ENCODE data around the gene MAP2K7. TPM values are rescaled to one million over a fixed set of nuclear protein-coding genes. Genes with fewer than 3 reads are reported as not detected.

Gene MAP2K7
- total and polyA plus RNA-seq, 2 of the 4 experiments (the other 2 are of a cell fraction), result 4.1 to 15.6 TPM

GRCh38 chr19:7953576-7953975, 49.9 kb downstream of the MAP2K7 start:
- ChIA-PET POLR2A (ENCODE audit: unreplicated experiment) (no interaction called here), CTCF (interaction anchor here (0.9 kb wide), 1 partner anchor 48 kb away, joined by 4 read pairs; no protein-coding TSS in a partner anchor)

More at GRCh38 chr19:7953576-7953975, 49.9 kb downstream of the MAP2K7 start:
- Histone ChIP-seq H3K23ac (ENCODE audit: low read depth, low read length) (no peak overlapping the region), H4K91ac (ENCODE audit: insufficient read depth, low read depth, low read length) (no peak overlapping the region), H2BK5ac (ENCODE audit: low read depth, low read length, poor library complexity, severe bottlenecking) (no peak overlapping the region), H2BK20ac (ENCODE audit: low read depth, low read length) (no peak overlapping the region), H3K14ac (replicated peaks; ENCODE audit: low read depth, low read length) (no peak overlapping the region), H2BK15ac (ENCODE audit: low read depth, low read length) (no peak overlapping the region), H3K27ac (ENCODE audit: insufficient read depth, low read length) (no peak overlapping the region), H3K9me3 (ENCODE audit: control insufficient read depth, insufficient read depth, low read length) (no peaks in the 10 kb centered on the region), H4K5ac (ENCODE audit: low read depth, low read length) (no peak overlapping the region), H3K27me3 (ENCODE audit: control insufficient read depth, insufficient read depth, low read length) (no peaks in the 10 kb centered on the region), H3K4me3 (ENCODE audit: insufficient read depth, low read depth, low read length) (no peak overlapping the region), H2AFZ (replicated peaks; ENCODE audit: low read length, poor library complexity) (no peak overlapping the region), H3K4me2 (ENCODE audit: low read depth, low read length) (no peak overlapping the region), H3K4ac (ENCODE audit: low read depth, low read length) (no peak overlapping the region), H3K4me1 (ENCODE audit: control insufficient read depth, insufficient read depth, low read length) (no peaks in the 10 kb centered on the region; the same call in 1 of the 2 replicates), H3K9me1 (ENCODE audit: insufficient read depth, low read length) (no peaks in the 10 kb centered on the region), H3K9ac (ENCODE audit: low read depth, low read length) (no peak overlapping the region), H2BK120ac (ENCODE audit: low read depth, low read length) (no peak overlapping the region), H3K18ac (ENCODE audit: low read depth, low read length) (no peak overlapping the region), H4K8ac (ENCODE audit: low read depth in 2 of 2, low read length in 2 of 2) (no peak overlapping the region), H4K20me1 (ENCODE audit: insufficient read depth, low read length) (no peaks in the 10 kb centered on the region; the same call in 1 of the 2 replicates), H3K36me3 (ENCODE audit: control insufficient read depth, insufficient read depth, low read length) (peaks cover 3% of the 10 kb centered on the region; the same call in 1 of the 2 replicates), H3K56ac (ENCODE audit: extremely low read depth, insufficient read depth, low read length) (no peak overlapping the region), H2AK5ac (ENCODE audit: low read depth, low read length) (no peak overlapping the region), H3K79me1 (ENCODE audit: low read depth in 1 of 2, low read length in 2 of 2) (no peaks in the 10 kb centered on the region), H2AK9ac (replicated peaks; ENCODE audit: low read depth, low read length, poor library complexity) (no peak overlapping the region)
- dilution Hi-C loops (cut with HindIII; ENCODE audit: low sequenced_read_pairs, unreplicated experiment) (no loop called here), intact Hi-C loops (cut with micrococcal nuclease) (no loop called here), in situ Hi-C loops (cut with MboI; ENCODE audit: low sequenced_read_pairs) (no loop called here)
- 80% methylated on average over 2 of the region's 7 CpGs; no CpG with 5 or more reads in 1 of the 2 experiments for WGBS, 2 experiments (ENCODE audit: extremely low coverage in 2 of 2, insufficient read length in 1 of 2)
- no peak for DNase-seq
- peak; percentile 24; the same call in 1 of the 2 replicates for ATAC-seq (ENCODE audit: low read depth)
- no TSS peak for BruUV-seq (replicated peaks)
- TF ChIP-seq BHLHE40 (IDR thresholded peaks at IDR 0.05; ENCODE audit: low read depth, low read length) (no peak), NFE2L2 (IDR thresholded peaks at IDR 0.05; ENCODE audit: low read depth, low read length) (no peak), ELK1 (IDR thresholded peaks at IDR 0.05; ENCODE audit: borderline replicate concordance, low read depth, low read length) (no peak), MXI1 (IDR thresholded peaks at IDR 0.05; ENCODE audit: borderline replicate concordance, low read depth, low read length) (no peak), FOS (IDR thresholded peaks at IDR 0.05; ENCODE audit: low read depth, low read length) (no peak), RCOR1 (IDR thresholded peaks at IDR 0.05; ENCODE audit: insufficient replicate concordance, low read length) (no peak), CHD1 (IDR thresholded peaks at IDR 0.05; ENCODE audit: low read depth, low read length) (no peak), SMC3 (IDR thresholded peaks at IDR 0.05; ENCODE audit: low read depth, low read length) (no peak), CTCF (conservative IDR thresholded peaks at IDR 0.05; ENCODE audit: low read depth, low read length) (no peak), RAD21 (IDR thresholded peaks at IDR 0.05; ENCODE audit: low read length) (no peak), MAZ (IDR thresholded peaks at IDR 0.05; ENCODE audit: borderline replicate concordance, low read depth, low read length) (no peak), MAFK (IDR thresholded peaks at IDR 0.05; ENCODE audit: low read depth, low read length) (no peak), POLR2A (IDR thresholded peaks at IDR 0.05; ENCODE audit: low read depth, low read length) (no peak)
